Measurements from ENCODE around the gene DIAPH3.

Gene DIAPH3

GRCh38 chr13:59623206-59623915, 540.4 kb downstream of the DIAPH3 start:
- no peak for DNase-seq (ENCODE audit: low spot score)

GRCh38 chr13:59621773-59622172, 542.0 kb downstream of the DIAPH3 start:
- no peak for DNase-seq (ENCODE audit: low spot score)
